ENCODE measurements around the gene C1orf74. TPM values are rescaled to one million over a fixed set of nuclear protein-coding genes. Genes with fewer than 3 reads are reported as not detected.

C1orf74 gene
- polyA plus RNA-seq, 1 of the 3 experiments (the other 2 are of a cell fraction), result 1.5 TPM

- TF ChIP-seq ZBTB33 (IDR thresholded peaks at IDR 0.05; ENCODE audit: borderline replicate concordance, low read depth) (0 out of 2 replicates have a peak, but pooled peaks have one; percentile 58), TAF1 (IDR thresholded peaks at IDR 0.05; ENCODE audit: borderline replicate concordance, low read depth, low read length) (peak; percentile 81; the same call in 1 of the 2 replicates), RAD21 (IDR thresholded peaks at IDR 0.05; ENCODE audit: low read length) (peak; percentile 49), GABPA (IDR thresholded peaks at IDR 0.05; ENCODE audit: low read depth) (peak; percentile 86), TCF12 (IDR thresholded peaks at IDR 0.05) (peak; percentile 41; the same call in 1 of the 2 replicates), ELF1 (IDR thresholded peaks at IDR 0.05) (peak; percentile 96), CHD2 (IDR thresholded peaks at IDR 0.05; ENCODE audit: low read length, partially characterized antibody) (peak; percentile 86), USF2 (IDR thresholded peaks at IDR 0.05; ENCODE audit: borderline replicate concordance, low read depth, low read length) (peak; percentile 53; the same call in 1 of the 2 replicates)
- TF ChIP-seq, protein P1, sequence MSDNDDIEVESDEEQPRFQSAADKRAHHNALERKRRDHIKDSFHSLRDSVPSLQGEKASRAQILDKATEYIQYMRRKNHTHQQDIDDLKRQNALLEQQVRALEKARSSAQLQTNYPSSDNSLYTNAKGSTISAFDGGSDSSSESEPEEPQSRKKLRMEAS (IDR thresholded peaks at IDR 0.05; ENCODE audit: low read depth), result peak; percentile 100
Observed at GRCh38 chr1:209827384-209828262, 43.3 kb upstream of the C1orf74 start, which contains the start of gene UTP25 (continued).

GRCh38 chr1:209825591-209826434 lies 41.5 kb upstream of the C1orf74 start:
- TF ChIP-seq MXI1 (IDR thresholded peaks at IDR 0.05; ENCODE audit: low read depth, low read length), result no peak
- no peak for TF ChIP-seq NFIC (IDR thresholded peaks at IDR 0.05; ENCODE audit: borderline replicate concordance)
- TF ChIP-seq NRF1 (IDR thresholded peaks at IDR 0.05; ENCODE audit: low read depth, low read length), result no peak
- no peak for TF ChIP-seq EP300 (IDR thresholded peaks at IDR 0.05; ENCODE audit: borderline replicate concordance in 1 of 2, low read depth in 1 of 2, low read length in 1 of 2)
- TF ChIP-seq SMC3 (IDR thresholded peaks at IDR 0.05; ENCODE audit: low read depth, low read length), result no peak
- no peak for TF ChIP-seq YY1 (IDR thresholded peaks at IDR 0.05; ENCODE audit: low read depth)
- TF ChIP-seq SIN3A (IDR thresholded peaks at IDR 0.05; ENCODE audit: borderline replicate concordance, low read depth, low read length), result no peak
- no peak for TF ChIP-seq FOXM1 (IDR thresholded peaks at IDR 0.05; ENCODE audit: low read depth)
- TF ChIP-seq MEF2A (IDR thresholded peaks at IDR 0.05; ENCODE audit: borderline replicate concordance, low read depth), result no peak
- TF ChIP-seq, protein P1 (IDR thresholded peaks at IDR 0.05; ENCODE audit: low read depth), result no peak
- TF ChIP-seq USF2 (IDR thresholded peaks at IDR 0.05; ENCODE audit: borderline replicate concordance, low read depth, low read length), result no peak
- TF ChIP-seq GATA2 (CRISPR knock-in tag; IDR thresholded peaks at IDR 0.05), result no peak
- no peak for TF ChIP-seq RCOR1 (IDR thresholded peaks at IDR 0.05; ENCODE audit: low read length)
- no peak for TF ChIP-seq JUND (IDR thresholded peaks at IDR 0.05)
- peaks cover 58% of the 10 kb centered on the region for H3F3A ChIP-seq (replicated peaks; ENCODE audit: insufficient read depth)
- H3K4me1 ChIP-seq (ENCODE audit: control insufficient read depth in 1 of 2, insufficient read depth in 2 of 2, low read depth in 1 of 2, low read length in 1 of 2), result peaks cover 6 to 22% of the 10 kb centered on the region in 2 experiments; a peak in 3 of 4 replicates
- peak overlapping the region in 1 of 2 experiments; percentile 16; a peak in 1 of 4 replicates for H3K27ac ChIP-seq (ENCODE audit: low read depth in 2 of 2, low read length in 1 of 2)
- peaks cover 7 to 16% of the 10 kb centered on the region in 2 experiments for H3K36me3 ChIP-seq (replicated peaks in 1 of 2; ENCODE audit: control insufficient read depth in 1 of 2, insufficient read depth in 2 of 2, low read length in 1 of 2)
- H2AFZ ChIP-seq (ENCODE audit: low read depth), result no peak overlapping the region
- H3K9me2 ChIP-seq, result no peaks in the 10 kb centered on the region
- no peak overlapping the region for H3K9ac ChIP-seq
- no peak for DNase-seq
- no peak overlapping the region for H3K4me2 ChIP-seq
- CTCF ChIA-PET, result interaction anchor here (0.6 to 2.4 kb wide), 6 partner anchors 10 to 27 kb away, joined by 3 to 14 read pairs (median 4); no protein-coding TSS in a partner anchor
- H3K79me2 ChIP-seq (ENCODE audit: insufficient read depth), result peaks cover 30% of the 10 kb centered on the region
- H3K4me3 ChIP-seq (ENCODE audit: low read depth in 2 of 2, low read length in 1 of 2), result no peak overlapping the region
- no peaks in the 10 kb centered on the region for H3K27me3 ChIP-seq (ENCODE audit: insufficient read depth)
- H4K20me1 ChIP-seq (ENCODE audit: insufficient read depth), result no peaks in the 10 kb centered on the region
- 79% methylated on average over 11 of the region's 11 CpGs for WGBS (ENCODE audit: low lambda C conversion rate)
- no peaks in the 10 kb centered on the region for H3K9me3 ChIP-seq
- POLR2A ChIA-PET, result no interaction called here
